ENCODE data around the gene FOXRED1.
"Not testable (repeated sequence)": the region's sequence is repeated elsewhere in the genome, so short reads cannot be mapped to it uniquely, and the experiment has no call there.

The FOXRED1 gene

DNA sequence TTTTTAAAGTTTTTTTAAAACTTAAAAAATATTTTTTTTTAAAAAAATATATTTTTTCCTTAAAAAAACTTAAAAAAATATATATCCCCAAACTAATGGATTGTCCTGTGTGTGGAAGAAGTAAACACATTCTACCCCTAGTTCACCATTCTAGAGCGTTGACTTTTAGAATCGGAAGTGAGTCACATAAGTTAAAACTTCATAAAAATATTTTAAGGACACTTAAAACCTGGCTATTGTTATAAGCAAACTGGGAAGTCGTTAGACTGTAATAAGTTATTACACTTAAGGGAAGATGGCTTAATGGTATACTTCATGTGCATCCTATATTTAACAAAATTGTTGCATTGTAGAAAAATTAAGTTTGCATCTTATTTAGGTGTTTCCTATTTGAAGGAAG lies 36.3 kb upstream of the FOXRED1 start:
- no peak for TF ChIP-seq EZH2 (IDR thresholded peaks at IDR 0.05)
- no peak for TF ChIP-seq POLR2AphosphoS5 (IDR thresholded peaks at IDR 0.05; ENCODE audit: borderline replicate concordance, low read depth, low read length)
- TF ChIP-seq FOXP2 (optimal IDR thresholded peaks at IDR 0.05; ENCODE audit: control extremely low read depth, extremely low read length, insufficient read depth), result no peak

DNA sequence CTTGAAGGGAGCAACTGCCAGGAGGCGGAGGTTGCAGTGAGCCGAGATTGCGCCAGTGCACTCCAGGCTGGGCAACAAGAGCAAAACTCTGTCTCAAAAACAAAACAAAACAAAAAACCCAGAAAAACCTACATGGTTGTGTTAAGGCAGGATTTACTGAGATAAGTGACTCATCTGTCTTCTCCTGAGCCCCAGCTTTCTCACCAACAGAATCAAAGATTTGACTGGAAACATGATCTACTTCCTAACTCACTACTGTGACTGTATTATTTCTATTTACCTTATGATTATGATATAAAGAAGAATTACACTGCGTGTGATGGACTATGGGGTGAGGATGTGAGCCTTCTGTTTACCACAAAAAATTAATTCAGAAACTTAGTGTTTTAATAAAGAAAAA lies 35.6 kb upstream of the FOXRED1 start:
- Histone ChIP-seq H3K36me3 (ENCODE audit: insufficient read depth, low read length) (0 out of 2 replicates have a peak, but pooled peaks cover 15% of the 10 kb centered on the region), H3K4me3 (no peak overlapping the region), H3K27ac (no peak overlapping the region), H3K9ac (ENCODE audit: insufficient read length) (no peak overlapping the region), H3K9me3 (ENCODE audit: low read depth, low read length) (no peaks in the 10 kb centered on the region)
- no peak for DNase-seq (ENCODE audit: low read depth, low spot score)
- TF ChIP-seq FOXP2 (optimal IDR thresholded peaks at IDR 0.05; ENCODE audit: control extremely low read depth, extremely low read length, insufficient read depth), result no peak
- TF ChIP-seq POLR2AphosphoS5 (IDR thresholded peaks at IDR 0.05; ENCODE audit: borderline replicate concordance, low read depth, low read length), result no peak
- TF ChIP-seq EZH2 (IDR thresholded peaks at IDR 0.05), result no peak

More for the DNA sequence above, 36.3 kb upstream of the FOXRED1 start:
- DNase-seq (ENCODE audit: low read depth, low spot score), result no peak
- H3K9me3 ChIP-seq (ENCODE audit: low read depth, low read length), result no peaks in the 10 kb centered on the region
- H3K36me3 ChIP-seq (ENCODE audit: insufficient read depth, low read length), result 0 out of 2 replicates have a peak, but pooled peaks cover 13% of the 10 kb centered on the region
- no peak overlapping the region for H3K4me3 ChIP-seq
- H3K9ac ChIP-seq (ENCODE audit: insufficient read length), result no peak overlapping the region
- H3K27ac ChIP-seq, result no peak overlapping the region

DNA sequence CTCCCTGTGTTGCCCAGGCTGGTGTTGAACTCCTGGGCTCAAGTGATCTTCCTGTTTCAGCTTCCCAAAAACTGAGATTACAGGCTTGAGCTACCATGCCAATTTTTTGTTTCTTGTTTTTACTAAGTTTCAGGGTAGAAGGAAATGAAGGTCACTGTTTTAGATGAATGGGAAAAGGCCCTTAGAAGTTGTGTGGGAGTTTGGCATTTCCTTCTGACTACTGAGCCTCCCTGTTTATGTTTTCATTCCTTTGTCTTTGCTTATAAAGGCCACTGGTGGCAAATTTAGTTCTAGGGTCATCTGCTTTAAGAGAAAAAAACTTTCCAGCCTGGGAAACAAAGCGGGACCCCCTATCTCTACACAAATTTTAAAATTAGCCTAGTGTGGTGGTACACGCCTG lies 22.3 kb upstream of the FOXRED1 start:
- peaks cover 21% of the 10 kb centered on the region for H3K36me3 ChIP-seq (ENCODE audit: insufficient read depth, low read length)
- H3K9me3 ChIP-seq (ENCODE audit: low read depth, low read length), result no peaks in the 10 kb centered on the region
- no peak for TF ChIP-seq POLR2AphosphoS5 (IDR thresholded peaks at IDR 0.05; ENCODE audit: borderline replicate concordance, low read depth, low read length)
- no peak for TF ChIP-seq FOXP2 (optimal IDR thresholded peaks at IDR 0.05; ENCODE audit: control extremely low read depth, extremely low read length, insufficient read depth)
- TF ChIP-seq EZH2 (IDR thresholded peaks at IDR 0.05), result no peak
- no peak for DNase-seq (ENCODE audit: low read depth, low spot score)
- no peak overlapping the region for H3K9ac ChIP-seq (ENCODE audit: insufficient read length)
- no peak overlapping the region for H3K27ac ChIP-seq
- H3K4me3 ChIP-seq, result no peak overlapping the region

DNA sequence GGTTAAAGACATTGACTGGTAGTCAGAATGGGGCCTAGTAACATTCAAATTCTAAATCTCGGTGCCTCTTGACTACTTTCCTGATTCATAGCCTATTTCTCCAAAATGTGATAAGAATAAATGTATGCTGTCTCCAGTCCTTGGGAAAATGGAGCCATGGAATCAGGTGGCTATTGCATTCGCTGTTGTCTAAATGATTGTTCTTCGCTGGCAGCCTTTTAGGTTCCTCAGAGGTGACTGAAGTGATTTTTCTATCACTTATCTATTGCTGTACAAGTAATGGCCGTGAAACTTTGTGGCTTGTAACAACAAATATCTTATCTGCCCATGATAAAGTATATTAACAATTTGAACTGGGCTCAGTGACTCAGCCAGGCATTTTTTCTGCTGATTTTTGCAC lies 15.7 kb upstream of the FOXRED1 start:
- H3K4me3 ChIP-seq, result no peak overlapping the region
- H3K9me3 ChIP-seq (ENCODE audit: low read depth, low read length), result no peaks in the 10 kb centered on the region
- H3K27ac ChIP-seq, result no peak overlapping the region
- TF ChIP-seq FOXP2 (optimal IDR thresholded peaks at IDR 0.05; ENCODE audit: control extremely low read depth, extremely low read length, insufficient read depth), result no peak
- no peak for TF ChIP-seq POLR2AphosphoS5 (IDR thresholded peaks at IDR 0.05; ENCODE audit: borderline replicate concordance, low read depth, low read length)
- TF ChIP-seq EZH2 (IDR thresholded peaks at IDR 0.05), result no peak
- no peak overlapping the region for H3K9ac ChIP-seq (ENCODE audit: insufficient read length)
- peaks cover 33% of the 10 kb centered on the region for H3K36me3 ChIP-seq (ENCODE audit: insufficient read depth, low read length)
- no peak for DNase-seq (ENCODE audit: low read depth, low spot score)

DNA sequence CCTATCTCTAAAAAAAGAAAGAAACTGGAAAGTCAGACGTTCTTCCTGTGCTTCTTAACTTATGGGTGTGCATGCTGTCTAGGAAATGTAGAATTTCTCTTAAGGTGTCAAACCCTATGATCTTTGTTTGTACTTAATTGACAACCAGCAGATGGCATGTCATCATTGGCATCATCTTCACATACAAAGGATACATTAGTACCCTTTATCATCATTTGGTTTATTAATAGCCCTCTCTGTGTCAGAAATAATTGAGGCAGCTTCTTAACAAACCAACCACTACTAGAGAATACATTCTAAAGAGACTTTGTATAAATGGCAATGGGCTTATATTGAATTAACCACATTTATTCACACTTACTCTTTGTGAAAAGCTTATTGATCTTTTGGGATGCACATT lies 14.1 kb upstream of the FOXRED1 start:
- Histone ChIP-seq H3K9ac (ENCODE audit: insufficient read length) (no peak overlapping the region), H3K4me3 (no peak overlapping the region), H3K36me3 (ENCODE audit: insufficient read depth, low read length) (peaks cover 33% of the 10 kb centered on the region), H3K9me3 (ENCODE audit: low read depth, low read length) (no peaks in the 10 kb centered on the region), H3K27ac (no peak overlapping the region)
- DNase-seq (ENCODE audit: low read depth, low spot score), result no peak
- TF ChIP-seq POLR2AphosphoS5 (IDR thresholded peaks at IDR 0.05; ENCODE audit: borderline replicate concordance, low read depth, low read length) (no peak), FOXP2 (optimal IDR thresholded peaks at IDR 0.05; ENCODE audit: control extremely low read depth, extremely low read length, insufficient read depth) (no peak), EZH2 (IDR thresholded peaks at IDR 0.05) (no peak)

DNA sequence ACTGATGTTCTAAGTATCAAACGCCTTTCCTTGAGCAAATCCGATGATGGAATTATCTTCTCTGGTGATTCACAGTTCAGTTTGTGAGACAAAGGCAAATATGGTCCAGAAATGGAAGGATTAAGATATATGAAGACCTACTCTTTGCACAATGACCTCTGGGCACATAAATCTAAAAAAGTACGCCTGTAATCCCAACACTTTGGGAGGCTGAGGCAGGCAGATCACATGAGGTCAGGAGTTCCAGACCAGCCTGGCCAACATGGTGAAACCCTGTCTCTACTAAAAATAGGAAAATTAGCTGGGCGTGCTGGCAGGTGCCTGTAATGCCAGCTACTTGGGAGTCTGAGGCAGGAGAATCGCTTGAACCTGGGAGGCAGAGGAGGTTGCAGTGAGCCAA lies 13.4 kb upstream of the FOXRED1 start:
- not testable (repeated sequence) for H3K4me3 ChIP-seq; H3K27ac ChIP-seq; DNase-seq (ENCODE audit: low read depth, low spot score); H3K9ac ChIP-seq (ENCODE audit: insufficient read length); H3K9me3 ChIP-seq (ENCODE audit: low read depth, low read length)
- peaks cover 33% of the 10 kb centered on the region for H3K36me3 ChIP-seq (ENCODE audit: insufficient read depth, low read length)

DNA sequence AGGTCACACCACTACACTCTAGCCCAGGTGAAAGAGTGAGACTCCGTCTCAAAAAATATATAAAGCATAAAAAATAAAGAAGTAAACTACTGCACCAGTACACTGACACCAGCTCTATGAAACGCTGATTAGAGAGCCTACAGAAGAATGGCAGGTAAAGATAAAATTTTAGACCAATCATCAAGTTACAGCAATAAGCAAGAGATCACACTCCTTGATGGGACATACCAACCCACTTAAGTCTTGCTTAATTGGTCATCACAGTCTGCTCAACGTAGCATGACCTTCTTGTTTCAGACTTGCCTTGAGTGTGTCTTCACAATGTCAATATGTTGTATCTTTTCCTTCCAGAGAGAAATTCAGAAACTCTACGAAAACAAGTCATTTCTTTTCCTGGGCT lies 12.7 kb upstream of the FOXRED1 start:
- no peak for DNase-seq (ENCODE audit: low read depth, low spot score)
- no peaks in the 10 kb centered on the region for H3K9me3 ChIP-seq (ENCODE audit: low read depth, low read length)
- H3K36me3 ChIP-seq (ENCODE audit: insufficient read depth, low read length), result peaks cover 34% of the 10 kb centered on the region
- H3K4me3 ChIP-seq, result no peak overlapping the region
- no peak overlapping the region for H3K27ac ChIP-seq
- no peak for TF ChIP-seq POLR2AphosphoS5 (IDR thresholded peaks at IDR 0.05; ENCODE audit: borderline replicate concordance, low read depth, low read length)
- no peak overlapping the region for H3K9ac ChIP-seq (ENCODE audit: insufficient read length)

DNA sequence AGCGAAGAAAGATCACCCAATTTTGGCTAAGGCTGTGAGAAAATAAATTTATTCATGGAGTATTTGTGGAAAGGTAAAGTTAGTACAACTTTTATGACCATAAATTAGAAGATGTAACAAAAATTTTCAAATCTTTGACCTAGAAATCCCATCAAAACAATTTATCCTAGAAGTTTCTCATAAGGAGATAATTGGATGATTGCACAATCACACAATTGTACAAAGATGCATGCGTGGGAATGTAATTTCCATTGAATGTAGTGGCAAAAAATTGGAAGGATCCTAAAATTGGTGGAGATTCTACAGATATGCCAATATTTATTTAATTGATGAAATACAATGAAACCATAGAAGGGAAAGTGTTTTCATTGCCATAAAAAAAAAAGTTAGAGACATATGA lies 11.8 kb upstream of the FOXRED1 start:
- Histone ChIP-seq H3K9me3 (ENCODE audit: low read depth, low read length) (no peaks in the 10 kb centered on the region), H3K27ac (no peak overlapping the region), H3K36me3 (ENCODE audit: insufficient read depth, low read length) (peaks cover 42% of the 10 kb centered on the region), H3K4me3 (no peak overlapping the region), H3K9ac (ENCODE audit: insufficient read length) (no peak overlapping the region)
- TF ChIP-seq FOXP2 (optimal IDR thresholded peaks at IDR 0.05; ENCODE audit: control extremely low read depth, extremely low read length, insufficient read depth), result no peak
- TF ChIP-seq EZH2 (IDR thresholded peaks at IDR 0.05), result no peak
- no peak for TF ChIP-seq POLR2AphosphoS5 (IDR thresholded peaks at IDR 0.05; ENCODE audit: borderline replicate concordance, low read depth, low read length)
- DNase-seq (ENCODE audit: low read depth, low spot score), result no peak

DNA sequence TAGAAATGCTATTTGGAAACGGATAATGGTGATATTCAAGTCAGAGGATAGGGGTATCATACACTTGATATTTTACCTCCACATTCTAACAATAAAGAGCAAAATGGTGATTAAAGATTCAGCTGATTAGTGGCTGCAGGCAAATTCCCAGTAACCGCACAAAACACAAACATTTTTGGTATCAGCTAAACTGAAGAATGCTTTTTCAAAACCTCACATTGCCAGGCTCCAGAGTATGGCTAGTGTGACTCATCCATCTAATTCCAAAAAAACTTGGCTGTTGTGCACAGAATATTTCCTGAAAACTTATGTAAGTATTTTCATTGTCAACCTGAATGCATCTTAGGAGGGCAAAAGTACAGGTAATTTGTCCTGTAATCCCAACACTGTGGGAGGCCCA lies 11.2 kb upstream of the FOXRED1 start:
- H3K9ac ChIP-seq (ENCODE audit: insufficient read length), result no peak overlapping the region
- H3K9me3 ChIP-seq (ENCODE audit: low read depth, low read length), result no peaks in the 10 kb centered on the region
- H3K36me3 ChIP-seq (ENCODE audit: insufficient read depth, low read length), result peaks cover 47% of the 10 kb centered on the region
- no peak overlapping the region for H3K4me3 ChIP-seq
- no peak for DNase-seq (ENCODE audit: low read depth, low spot score)
- H3K27ac ChIP-seq, result no peak overlapping the region
- TF ChIP-seq POLR2AphosphoS5 (IDR thresholded peaks at IDR 0.05; ENCODE audit: borderline replicate concordance, low read depth, low read length) (no peak), FOXP2 (optimal IDR thresholded peaks at IDR 0.05; ENCODE audit: control extremely low read depth, extremely low read length, insufficient read depth) (no peak), EZH2 (IDR thresholded peaks at IDR 0.05) (no peak)
